Activated CD4-positive, alpha-beta memory T cell treated with anti-CD3 and anti-CD28 coated beads, Interleukin-2, amount 10 ng/mL, durations not matched to agents 7 days and 5 days (primary cell): ENCODE results near the gene PFKFB3. TPM values are rescaled to one million over a fixed set of nuclear protein-coding genes. Genes with fewer than 3 reads are reported as not detected.
"Not testable (repeated sequence)": the region's sequence is repeated elsewhere in the genome, so short reads cannot be mapped to it uniquely, and the experiment has no call there.

Source experiments
- CTCF ChIA-PET: fragments of 350-600 bp; sonication (Branson Sonifier 250); formaldehyde crosslinking; loops from one replicate; lab custom pipeline; 2021; ENCODE audit warnings: antibody characterized with exemption, inconsistent platforms; lab: Charles Lee
- POLR2A ChIA-PET: fragments of 350-600 bp; sonication (Branson Sonifier 250); formaldehyde crosslinking; loops from one replicate; lab custom pipeline; 2021; ENCODE audit warnings: antibody characterized with exemption; lab: Charles Lee
- DNase-seq: peaks from one replicate; pipeline ENCODE4 v3.0.0-alpha.2; 2020
- H3K27ac Mint-ChIP-seq: one replicate; pipeline ENCODE4 v1.8.0; 2021; ENCODE audit warnings: mild to moderate bottlenecking, mixed read lengths
- H3K27me3 Mint-ChIP-seq: one replicate; pipeline ENCODE4 v1.8.0; 2021; ENCODE audit warnings: mixed read lengths
- H3K36me3 Mint-ChIP-seq: one replicate; pipeline ENCODE4 v1.8.0; 2021; ENCODE audit warnings: low read depth, mixed read lengths
- H3K4me1 Mint-ChIP-seq: one replicate; pipeline ENCODE4 v1.8.0; 2021; ENCODE audit warnings: mixed read lengths
- H3K4me3 Mint-ChIP-seq: one replicate; pipeline ENCODE4 v1.8.0; 2021; ENCODE audit warnings: mild to moderate bottlenecking, mixed read lengths
- H3K9me3 Mint-ChIP-seq: one replicate; pipeline ENCODE4 v1.8.0; 2021; ENCODE audit warnings: mixed read lengths
- total RNA-seq, 2 experiments: library from RNA; stranded (reverse); gene quantifications; one replicate each; pipeline ENCODE4 v1.2.3, GENCODE V29; 2021

PFKFB3 gene
- total RNA-seq = 10 to 100 TPM; 66.8 to 69.4 TPM

DNA sequence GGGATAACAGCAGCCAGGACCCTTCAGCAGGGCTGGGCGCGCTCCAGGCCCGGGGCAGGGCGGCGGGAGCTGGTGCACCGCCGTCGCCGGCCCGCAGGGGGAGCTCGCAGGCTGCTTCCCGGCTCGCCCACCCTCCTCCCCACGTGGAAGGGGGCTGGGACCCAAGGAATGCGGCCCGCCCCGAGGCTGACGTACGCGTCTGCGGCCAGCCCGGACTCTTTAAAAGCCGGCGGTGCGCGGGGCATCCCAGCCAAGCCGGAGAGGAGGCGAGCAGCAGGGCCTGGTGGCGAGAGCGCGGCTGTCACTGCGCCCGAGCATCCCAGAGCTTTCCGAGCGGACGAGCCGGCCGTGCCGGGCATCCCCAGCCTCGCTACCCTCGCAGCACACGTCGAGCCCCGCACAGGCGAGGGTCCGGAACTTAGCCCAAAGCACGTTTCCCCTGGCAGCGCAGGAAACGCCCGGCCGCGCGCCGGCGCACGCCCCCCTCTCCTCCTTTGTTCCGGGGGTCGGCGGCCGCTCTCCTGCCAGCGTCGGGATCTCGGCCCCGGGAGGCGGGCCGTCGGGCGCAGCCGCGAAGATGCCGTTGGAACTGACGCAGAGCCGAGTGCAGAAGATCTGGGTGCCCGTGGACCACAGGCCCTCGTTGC is at the start of gene PFKFB3:
TSS of gene PFKFB3 (plus strand) at position 249 of the 647 bp plus-strand sequence. CDS start at position 578, 329 bp downstream.
- CTCF ChIA-PET = interaction anchor here (0.6 to 6.2 kb wide), 64 partner anchors 8 to 475 kb away, joined by 3 to 105 read pairs (median 4); no protein-coding TSS in a partner anchor
- Mint-ChIP-seq H3K4me1 (peaks cover 39% of the 10 kb centered on the region), H3K27me3 (peaks cover 2% of the 10 kb centered on the region), H3K27ac (peak within 1 kb of the TSS; percentile 91), H3K36me3 (peaks cover 19% of the 10 kb centered on the region), H3K4me3 (peak within 1 kb of the TSS; percentile 96), H3K9me3 (no peaks in the 10 kb centered on the region)
- POLR2A ChIA-PET = interaction anchor here (0.9 to 3.0 kb wide), 22 partner anchors 9 to 271 kb away, joined by 3 to 39 read pairs (median 5); no protein-coding TSS in a partner anchor
- DNase-seq = peak; percentile 93

DNA sequence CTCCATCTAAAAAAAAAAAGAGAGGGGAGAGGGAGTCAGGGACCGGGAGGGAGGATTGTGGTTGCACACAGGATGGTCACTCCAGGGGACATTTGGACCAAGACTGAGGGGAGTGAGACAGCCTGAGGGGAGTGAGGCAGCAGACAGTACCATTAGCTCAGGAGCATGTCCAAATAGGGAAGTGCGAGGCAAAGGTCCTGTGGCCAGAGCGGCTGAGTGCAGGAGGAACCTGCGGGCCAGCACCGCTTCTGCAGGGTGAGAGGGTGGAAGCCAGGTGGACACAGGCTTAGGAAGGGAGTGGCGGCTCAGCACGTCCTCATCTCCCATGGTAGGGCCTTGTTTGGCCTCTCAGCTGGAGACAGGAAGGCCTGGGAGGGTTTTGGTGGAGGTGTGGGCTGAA is 48.9 kb upstream of the PFKFB3 start:
- CTCF ChIA-PET = interaction anchor here (1.1 to 1.5 kb wide), 3 partner anchors 10 to 248 kb away, joined by 4 to 5 read pairs (median 5); no protein-coding TSS in a partner anchor
- POLR2A ChIA-PET = interaction anchor here (0.5 to 2.1 kb wide), 2 partner anchors 9 to 138 kb away, joined by 4 to 6 read pairs; no protein-coding TSS in a partner anchor
- Mint-ChIP-seq H3K9me3 (no peaks in the 10 kb centered on the region), H3K36me3 (peaks cover 12% of the 10 kb centered on the region), H3K4me1 (peaks cover 26% of the 10 kb centered on the region), H3K4me3 (no peak overlapping the region), H3K27me3 (no peaks in the 10 kb centered on the region), H3K27ac (no peak overlapping the region)
- DNase-seq = no peak

DNA sequence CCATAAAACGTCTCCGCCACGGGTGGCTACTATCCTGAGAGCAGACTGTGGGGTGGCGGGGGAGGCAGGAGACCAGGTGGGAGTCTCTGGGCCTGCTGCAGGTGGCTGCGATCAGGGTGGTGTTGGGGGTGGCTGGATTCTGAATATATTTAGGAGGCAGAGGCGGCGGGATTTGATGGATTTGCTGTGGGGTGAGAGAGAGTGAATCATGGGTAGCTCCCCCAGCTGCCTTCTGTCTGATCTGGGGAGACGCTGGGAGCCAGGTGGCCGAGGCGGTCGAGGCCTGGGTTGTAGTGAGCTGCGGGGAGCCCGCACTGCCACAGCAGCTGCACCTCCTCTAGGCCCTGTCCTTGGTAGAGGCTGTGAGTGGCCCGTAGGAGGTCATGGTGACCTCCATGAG is 48.2 kb upstream of the PFKFB3 start:
- peaks cover 12% of the 10 kb centered on the region for H3K36me3 Mint-ChIP-seq
- H3K4me1 Mint-ChIP-seq = peaks cover 21% of the 10 kb centered on the region
- CTCF ChIA-PET = interaction anchor here (1.6 kb wide), 1 partner anchor 19 kb away, joined by 5 read pairs; no protein-coding TSS in a partner anchor
- H3K27me3 Mint-ChIP-seq = no peaks in the 10 kb centered on the region
- POLR2A ChIA-PET = interaction anchor here (0.7 to 2.1 kb wide), 2 partner anchors 9 to 10 kb away, joined by 3 to 6 read pairs; no protein-coding TSS in a partner anchor
- H3K27ac Mint-ChIP-seq = no peak overlapping the region
- H3K4me3 Mint-ChIP-seq = no peak overlapping the region
- H3K9me3 Mint-ChIP-seq = no peaks in the 10 kb centered on the region
- DNase-seq = no peak

- no peak overlapping the region for H3K27ac Mint-ChIP-seq
- CTCF ChIA-PET = no interaction called here
- H3K9me3 Mint-ChIP-seq = no peaks in the 10 kb centered on the region
Measured at GRCh38 chr10:6158276-6158675, 44.5 kb upstream of the PFKFB3 start.

GRCh38 chr10:6161921-6162320 is 40.8 kb upstream of the PFKFB3 start:
- Mint-ChIP-seq H3K36me3 (peaks cover 6% of the 10 kb centered on the region), H3K4me3 (no peak overlapping the region), H3K4me1 (peaks cover 44% of the 10 kb centered on the region), H3K9me3 (no peaks in the 10 kb centered on the region), H3K27me3 (no peaks in the 10 kb centered on the region), H3K27ac (no peak overlapping the region)
- ChIA-PET POLR2A (interaction anchor here (0.8 to 3.2 kb wide), 5 partner anchors 11 to 27 kb away, joined by 3 to 20 read pairs (median 9); no protein-coding TSS in a partner anchor), CTCF (interaction anchor here (0.6 to 3.3 kb wide), 6 partner anchors 10 to 130 kb away, joined by 3 to 29 read pairs (median 8); partner anchors contain the start of gene PFKFB3)
- DNase-seq = no peak

More at GRCh38 chr10:6158276-6158675, 44.5 kb upstream of the PFKFB3 start:
- no peak overlapping the region for H3K4me3 Mint-ChIP-seq
- H3K36me3 Mint-ChIP-seq = peaks cover 3% of the 10 kb centered on the region
- POLR2A ChIA-PET = interaction anchor here (1.0 to 1.7 kb wide), 3 partner anchors 10 to 14 kb away, joined by 3 to 4 read pairs (median 3); no protein-coding TSS in a partner anchor
- no peaks in the 10 kb centered on the region for H3K27me3 Mint-ChIP-seq
- no peak for DNase-seq
- H3K4me1 Mint-ChIP-seq = peaks cover 20% of the 10 kb centered on the region

DNA sequence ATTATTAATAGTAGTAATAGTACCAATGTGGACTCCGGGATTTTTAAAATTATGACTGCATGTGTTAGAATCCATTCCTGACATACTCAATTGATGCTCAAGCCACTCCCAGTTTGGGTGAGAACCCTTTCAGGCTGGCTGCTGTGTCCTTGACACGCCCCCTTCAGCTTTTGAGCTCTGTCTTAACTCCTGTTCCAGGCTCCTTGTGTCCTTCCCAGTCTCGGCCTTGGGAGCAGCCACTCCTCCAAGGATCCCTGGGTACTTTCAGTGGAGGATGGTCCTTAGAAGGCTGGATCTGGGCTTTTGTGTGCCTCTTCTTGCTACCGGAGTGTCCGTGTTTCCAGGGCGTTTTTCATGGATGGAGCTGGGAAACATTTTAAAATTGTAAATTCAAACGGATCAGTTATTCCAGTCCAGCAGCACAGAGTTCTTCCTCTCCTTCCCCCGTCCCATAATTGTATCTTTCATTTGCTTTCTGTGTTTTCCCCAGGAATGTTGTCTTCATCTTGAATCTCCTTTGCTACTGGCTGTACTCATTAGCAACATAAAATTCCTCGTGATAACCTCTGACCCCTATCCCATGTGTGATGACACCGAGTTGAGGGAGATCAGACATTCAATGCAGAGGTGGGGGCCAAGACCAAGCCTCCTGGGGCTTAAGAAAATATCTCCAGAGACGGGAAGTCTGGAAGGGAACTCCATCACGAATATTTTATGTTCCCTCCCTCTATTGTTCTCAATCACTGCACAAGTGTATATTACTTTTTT is 40.0 kb upstream of the PFKFB3 start:
- ChIA-PET CTCF (interaction anchor here (0.6 to 3.3 kb wide), 11 partner anchors 10 to 244 kb away, joined by 3 to 29 read pairs (median 8); partner anchors contain the start of gene PFKFB3), POLR2A (interaction anchor here (0.8 to 3.2 kb wide), 14 partner anchors 9 to 367 kb away, joined by 3 to 20 read pairs (median 6); partner anchors contain the start of genes GDI2 and PFKFB3)
- peak overlapping the region; percentile 64 for H3K27ac Mint-ChIP-seq
- H3K36me3 Mint-ChIP-seq = peaks cover 15% of the 10 kb centered on the region
- H3K27me3 Mint-ChIP-seq = no peaks in the 10 kb centered on the region
- H3K9me3 Mint-ChIP-seq = no peaks in the 10 kb centered on the region
- no peak for DNase-seq
- H3K4me1 Mint-ChIP-seq = peaks cover 48% of the 10 kb centered on the region
- H3K4me3 Mint-ChIP-seq = peak overlapping the region; percentile 58

GRCh38 chr10:6163364-6164270 is 39.1 kb upstream of the PFKFB3 start:
- CTCF ChIA-PET = interaction anchor here (0.7 to 3.3 kb wide), 11 partner anchors 9 to 243 kb away, joined by 3 to 29 read pairs (median 6); partner anchors contain the start of gene PFKFB3
- Mint-ChIP-seq H3K4me1 (peaks cover 50% of the 10 kb centered on the region), H3K27me3 (no peaks in the 10 kb centered on the region), H3K4me3 (peak overlapping the region; percentile 87), H3K9me3 (no peaks in the 10 kb centered on the region), H3K27ac (peak overlapping the region; percentile 93), H3K36me3 (peaks cover 16% of the 10 kb centered on the region)
- POLR2A ChIA-PET = interaction anchor here (0.7 to 3.2 kb wide), 22 partner anchors 9 to 366 kb away, joined by 3 to 20 read pairs (median 4); partner anchors contain the start of genes GDI2 and PFKFB3
- peak; percentile 93 for DNase-seq

DNA sequence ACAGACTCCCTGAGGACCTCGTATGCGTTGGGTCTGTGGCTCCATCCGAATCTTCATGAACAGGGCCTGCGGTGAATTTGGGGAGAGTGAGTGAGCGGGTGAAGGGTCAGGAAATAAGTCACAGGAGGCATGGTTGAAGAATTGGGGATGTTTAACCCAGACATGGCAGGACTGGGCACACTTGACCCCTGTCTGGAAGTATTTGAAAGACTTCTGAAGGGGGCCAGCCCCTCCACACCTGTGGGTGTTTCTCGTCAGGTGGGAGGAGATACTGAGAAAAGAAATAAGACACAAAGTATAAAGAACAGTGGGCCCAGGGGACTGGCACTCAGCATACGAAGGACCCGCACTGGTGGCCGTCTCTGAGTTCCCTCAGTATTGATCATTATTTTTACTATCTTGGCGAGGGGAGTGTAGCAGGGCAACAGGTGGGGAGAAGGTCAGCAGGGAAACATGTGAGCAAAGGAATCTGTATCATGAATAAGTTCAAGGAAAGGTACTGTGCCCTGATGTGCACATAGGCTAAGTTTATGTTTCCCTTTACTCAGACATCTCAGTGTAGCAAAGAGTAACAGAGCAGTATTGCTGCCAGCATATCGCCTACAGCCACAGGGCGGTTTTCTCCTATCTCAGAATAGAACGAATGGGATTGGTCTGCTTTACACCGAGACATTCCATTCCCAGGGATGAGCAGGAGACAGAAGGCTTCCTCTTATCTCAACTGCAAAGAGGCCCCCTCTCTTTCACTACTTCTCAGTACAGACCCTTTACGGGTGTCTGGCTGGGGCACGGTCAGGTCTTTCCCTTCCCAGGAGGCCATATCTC is 38.2 kb upstream of the PFKFB3 start:
- Mint-ChIP-seq H3K36me3 (peaks cover 16% of the 10 kb centered on the region), H3K27ac (peak overlapping the region; percentile 93), H3K9me3 (no peaks in the 10 kb centered on the region), H3K27me3 (no peaks in the 10 kb centered on the region), H3K4me1 (peaks cover 55% of the 10 kb centered on the region), H3K4me3 (peak overlapping the region; percentile 87)
- ChIA-PET CTCF (interaction anchor here (0.9 to 3.3 kb wide), 10 partner anchors 8 to 242 kb away, joined by 3 to 29 read pairs (median 7); partner anchors contain the start of gene PFKFB3), POLR2A (interaction anchor here (0.8 to 3.2 kb wide), 14 partner anchors 9 to 237 kb away, joined by 3 to 20 read pairs (median 4); partner anchors contain the start of gene PFKFB3)
- DNase-seq = no peak

DNA sequence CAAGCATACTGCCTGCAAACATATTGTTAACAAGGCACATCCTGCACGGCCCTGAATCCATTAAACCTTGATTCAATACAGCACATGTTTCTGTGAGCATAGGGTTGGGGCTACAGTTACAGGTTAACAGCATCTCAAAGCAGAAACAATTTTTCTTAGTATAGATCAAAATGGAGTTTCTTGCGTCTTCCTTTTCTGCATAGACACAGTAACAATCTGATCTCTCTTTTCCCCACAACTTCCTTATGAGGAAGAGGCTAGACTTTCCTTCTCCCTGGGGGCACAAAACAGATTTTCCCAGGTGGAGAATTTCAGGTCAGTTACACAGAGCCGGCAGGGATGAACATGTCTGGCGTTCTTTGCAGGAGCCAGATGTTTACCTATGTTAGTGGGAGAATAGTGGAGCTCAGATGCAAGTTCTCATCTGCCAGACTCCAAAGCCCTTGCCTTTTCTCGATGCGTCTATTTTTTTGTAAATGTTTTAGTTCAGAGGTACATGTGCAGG is 37.5 kb upstream of the PFKFB3 start:
- ChIA-PET POLR2A (no interaction called here), CTCF (interaction anchor here (0.6 kb wide), 1 partner anchor 24 kb away, joined by 3 read pairs; no protein-coding TSS in a partner anchor)
- Mint-ChIP-seq H3K36me3 (peaks cover 16% of the 10 kb centered on the region), H3K27me3 (no peaks in the 10 kb centered on the region), H3K4me1 (peaks cover 59% of the 10 kb centered on the region), H3K4me3 (peak overlapping the region; percentile 87), H3K27ac (peak overlapping the region; percentile 93), H3K9me3 (no peaks in the 10 kb centered on the region)
- DNase-seq = no peak

DNA sequence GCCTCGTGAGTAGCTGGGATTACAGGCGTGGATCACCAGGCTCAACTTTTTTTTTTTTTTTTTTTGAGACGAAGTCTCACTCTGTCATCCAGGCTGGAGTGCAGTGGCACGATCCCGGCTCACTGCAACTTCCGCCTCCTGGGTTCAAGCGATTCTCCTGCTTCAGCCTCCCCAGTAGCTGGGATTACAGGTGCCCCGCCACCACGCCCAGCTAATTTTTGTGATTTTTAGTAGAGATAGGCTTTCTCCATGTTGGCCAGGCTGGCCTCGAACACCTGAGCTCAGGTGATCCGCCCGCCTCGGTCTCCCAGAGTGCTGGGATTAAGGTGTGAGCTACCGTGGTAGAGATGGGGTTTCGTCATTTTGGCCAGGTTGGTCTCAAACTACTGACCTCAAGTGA is 36.8 kb upstream of the PFKFB3 start:
- CTCF ChIA-PET = interaction anchor here (0.6 to 0.7 kb wide), 2 partner anchors 23 to 79 kb away, joined by 3 read pairs; no protein-coding TSS in a partner anchor
- POLR2A ChIA-PET = interaction anchor here (1.3 kb wide), 1 partner anchor 36 kb away, joined by 3 read pairs; the partner anchor contains the start of gene PFKFB3
- not testable (repeated sequence) for H3K4me3 Mint-ChIP-seq, H3K9me3 Mint-ChIP-seq, H3K27ac Mint-ChIP-seq, DNase-seq, H3K27me3 Mint-ChIP-seq
- Mint-ChIP-seq H3K4me1 (peaks cover 63% of the 10 kb centered on the region), H3K36me3 (peaks cover 16% of the 10 kb centered on the region)
